K562 (cell line): ENCODE measurements around the gene ASPA. TPM values are rescaled to one million over a fixed set of nuclear protein-coding genes. Genes with fewer than 3 reads are reported as not detected.

Source experiments
- ATAC-seq: fragments of 200-7000 bp; cut with Tn5 transposase; 3 replicates; pipeline ENCODE4 v1.9.1; 2020; ENCODE audit warnings: moderate library complexity
- BruUV-seq: library from RNA; stranded (reverse); fragments of 400-500 nt; replicated peaks from 2 replicates; lab custom pipeline; 2021; lab: Mats Ljungman, UMichigan
- CTCF ChIA-PET: fragments of 300-600 bp; formaldehyde crosslinking; extraction: SDS; loops from one replicate; lab custom pipeline; 2021; ENCODE audit warnings: low intra/inter-chr PET ratio; lab: Yijun Ruan, JAX
- POLR2A ChIA-PET: fragments of 300-600, 350-650 bp; sonication (Branson Sonifier 250); formaldehyde crosslinking; extraction: SDS; loops from one replicate; lab custom pipeline; 2021; ENCODE audit warnings: antibody characterized with exemption, inconsistent platforms; lab: Yijun Ruan, JAX
- DNase-seq, 4 experiments: peaks; one replicate each; pipeline versions ENCODE4 v3.0.0 to v3.0.0-alpha.2; 2011 to 2018; ENCODE audit warnings: low spot score in 3 of 4, mixed read lengths in 3 of 4; ENCODE audit errors: extremely low read depth in 1 of 4
- FAIRE-seq: peaks from 2 replicates; lab custom pipeline; 2011; peaks lifted over from hg19 to GRCh38; lab: Jason Lieb, UNC
- H2AFZ ChIP-seq: 2 replicates; pipeline ENCODE4 v1.6.0; 2011; ENCODE audit warnings: low read depth, low read length, control low read depth, inconsistent platforms
- H3K27ac ChIP-seq: fragments of 200-600 bp; 3 replicates; pipeline ENCODE4 v1.8.0; 2011; ENCODE audit warnings: low read depth, mild to moderate bottlenecking, control low read depth, inconsistent platforms, low read length, moderate library complexity, mixed read lengths; ENCODE audit errors: extremely low read depth
- H3K27me3 ChIP-seq, 2 experiments: fragments of 300-600 bp in 1 of 2; 2 replicates in 1 of 2; 3 replicates in 1 of 2; pipeline versions ENCODE4 v1.6.0 to v1.8.0; 2011; ENCODE audit warnings: inconsistent platforms in 2 of 2, low read length in 2 of 2, mild to moderate bottlenecking in 1 of 2, mixed read lengths in 1 of 2, moderate library complexity in 1 of 2; ENCODE audit not compliant: control insufficient read depth in 2 of 2, insufficient read depth in 2 of 2
- H3K36me3 ChIP-seq: fragments of 300-600 bp; 3 replicates; pipeline ENCODE4 v1.8.0; 2011; ENCODE audit warnings: mild to moderate bottlenecking, low read length, inconsistent platforms; ENCODE audit not compliant: control insufficient read depth, insufficient read depth
- H3K4me1 ChIP-seq, 2 experiments: fragments of 200-600 bp in 1 of 2; replicated peaks in 1 of 2; 2 replicates in 1 of 2; 3 replicates in 1 of 2; pipeline versions ENCODE4 v1.5.1 to v1.8.0; 2011; ENCODE audit warnings: inconsistent platforms in 2 of 2, low read length in 2 of 2, mild to moderate bottlenecking in 1 of 2, mixed read lengths in 1 of 2, moderate library complexity in 1 of 2; ENCODE audit not compliant: control insufficient read depth in 2 of 2, insufficient read depth in 2 of 2
- H3K4me2 ChIP-seq: 2 replicates; pipeline ENCODE4 v1.6.1; 2011; ENCODE audit warnings: low read length, control low read depth, inconsistent platforms, mixed read lengths; ENCODE audit not compliant: insufficient read depth
- H3K4me3 ChIP-seq: fragments of 200-600 bp; sonication (generic), shearing (Covaris generic); 2 replicates; pipeline ENCODE4 v1.5.1; 2016; ENCODE audit warnings: control low read depth, inconsistent platforms
- H3K79me2 ChIP-seq: fragments of 200-600 bp; 3 replicates; pipeline ENCODE4 v1.8.0; 2011; ENCODE audit warnings: low read length, inconsistent platforms; ENCODE audit not compliant: control insufficient read depth, insufficient read depth
- H3K9ac ChIP-seq, 2 experiments: 2 replicates each; pipeline versions ENCODE4 v1.6.0 to v1.6.1; 2011; ENCODE audit warnings: low read depth in 2 of 2, low read length in 2 of 2, control low read depth in 1 of 2, inconsistent platforms in 1 of 2, mild to moderate bottlenecking in 1 of 2, mixed read lengths in 1 of 2; ENCODE audit not compliant: insufficient read depth in 1 of 2
- H3K9me1 ChIP-seq: one replicate; pipeline ENCODE4 v1.6.0; 2011; ENCODE audit warnings: inconsistent platforms, mild to moderate bottlenecking, low read length, moderate library complexity; ENCODE audit not compliant: control insufficient read depth, insufficient read depth
- H3K9me3 ChIP-seq: replicated peaks from 2 replicates; pipeline ENCODE4 v1.5.1; 2011; ENCODE audit warnings: low read depth, low read length, inconsistent platforms; ENCODE audit not compliant: control insufficient read depth, insufficient read depth
- H4K20me1 ChIP-seq: replicated peaks from 2 replicates; pipeline ENCODE4 v1.6.1; 2011; ENCODE audit warnings: low read length, inconsistent platforms, mixed read lengths; ENCODE audit not compliant: control insufficient read depth, insufficient read depth
- CEBPB ChIP-seq: fragments of 450-650 bp; IDR thresholded peaks from 2 replicates; pipeline ENCODE4 v1.6.1; 2016; ENCODE audit warnings: missing genetic modification characterization, missing compliant biosample characterization
- DEAF1 ChIP-seq: fragments of 450-650 bp; formaldehyde crosslinking; IDR thresholded peaks from 2 replicates; pipeline ENCODE4 v1.4.0; 2020; ENCODE audit warnings: mild to moderate bottlenecking, moderate library complexity
- GTF2B ChIP-seq: IDR thresholded peaks from 2 replicates; pipeline ENCODE4 v1.6.1; 2011; ENCODE audit not compliant: insufficient read length; ENCODE audit errors: extremely low read depth
- LEF1 ChIP-seq: fragments of 450-650 bp; IDR thresholded peaks from 2 replicates; pipeline ENCODE4 v1.6.1; 2016; ENCODE audit warnings: mild to moderate bottlenecking
- OTX1 ChIP-seq: fragments of 450-650 bp; formaldehyde crosslinking; IDR thresholded peaks from 2 replicates; pipeline ENCODE4 v1.4.0; 2022; ENCODE audit warnings: mild to moderate bottlenecking
- PHTF2 ChIP-seq: fragments of 250-450 bp; sonication (Bioruptor Pico); IDR thresholded peaks from 2 replicates; pipeline ENCODE4 v1.5.0; 2021; ENCODE audit warnings: mild to moderate bottlenecking
- U2AF1 ChIP-seq: fragments of 200-400 bp; formaldehyde crosslinking; optimal IDR thresholded peaks from 2 replicates; pipeline ENCODE3; 2017; ENCODE audit warnings: mild to moderate bottlenecking, low read depth, low read length, moderate library complexity
- ZC3H8 ChIP-seq: fragments of 450-650 bp; IDR thresholded peaks from 2 replicates; pipeline ENCODE4 v1.6.1; 2017
- ZKSCAN8 ChIP-seq: fragments of 200-800 bp; sonication (Bioruptor generic); IDR thresholded peaks from 2 replicates; pipeline ENCODE4 v1.6.1; 2016; ENCODE audit warnings: missing genetic modification characterization, missing compliant biosample characterization
- ZNF263 ChIP-seq: sonication (generic); formaldehyde crosslinking; IDR thresholded peaks from 2 replicates; pipeline ENCODE4 v1.8.0; 2022; ENCODE audit warnings: mild to moderate bottlenecking, missing genetic modification reagents, borderline replicate concordance
- ZNF830 ChIP-seq: fragments of 250-450 bp; sonication (Bioruptor Pico); IDR thresholded peaks from 2 replicates; pipeline ENCODE4 v1.5.0; 2021; ENCODE audit warnings: mild to moderate bottlenecking
- WGBS: fragments of 100-300 bp; shearing (Covaris generic); methylation state at CpG from one replicate; pipeline ENCODE4 v1.1.6; 2016; ENCODE audit warnings: low coverage, mixed read lengths; ENCODE audit not compliant: insufficient coverage; ENCODE audit errors: missing lambda C conversion rate; 5-methylcytosine and 5-hydroxymethylcytosine counted together
- in situ Hi-C: fragments of 300-500 bp; cut with MboI; formaldehyde crosslinking; loops from 4 replicates; pipeline ENCODE4 v1.15.0; 2018; ENCODE audit warnings: inconsistent platforms, mixed read lengths
- intact Hi-C: fragments of 100-400 bp; cut with micrococcal nuclease; formaldehyde crosslinking; loops from 2 replicates; pipeline ENCODE4 v1.14.2; 2022
- polyA plus RNA-seq, 8 experiments: library from polyadenylated mRNA; depleted of rRNA in 4 of 8; stranded (reverse) in 5 of 8; unstranded in 3 of 8; fragments of >200 nt; fragmentation: Nextera tagmentation in 2 of 8; fragmentation: Illumina TruSeq in 1 of 8; extraction: Ambion mirVana in 2 of 8; extraction: Trizol in 1 of 8; gene quantifications; 2 replicates each; pipeline versions ENCODE4 v1.2.1 to v1.2.3, GENCODE V29; 2011 to 2014; ENCODE audit warnings: inconsistent platforms in 1 of 8, missing spikeins in 1 of 8
- total RNA-seq, 7 experiments: library from RNA; depleted of rRNA in 6 of 7; stranded (reverse); fragments of >200 nt in 6 of 7; fragmentation: Illumina TruSeq in 2 of 7; extraction: Trizol in 2 of 7; gene quantifications; 2 replicates each; pipeline versions ENCODE4 v1.2.1 to v1.2.3, GENCODE V29; 2011 to 2021; ENCODE audit warnings: low replicate concordance in 1 of 7

ASPA gene
- total and polyA plus RNA-seq, 9 of the 15 experiments (the other 6 are each of a cell fraction or from before 2014, with no cell fraction given), result not detected

GRCh38 chr17:3545151-3545550, 69.4 kb downstream of the ASPA start:
- CTCF ChIA-PET, result no interaction called here
- Histone ChIP-seq H2AFZ (no peak overlapping the region), H3K79me2 (no peaks in the 10 kb centered on the region), H3K27ac (no peak overlapping the region), H3K9me1 (no peaks in the 10 kb centered on the region), H3K4me2 (no peak overlapping the region), H4K20me1 (no peaks in the 10 kb centered on the region; the same call in 1 of the 2 replicates), H3K4me1 (no peaks in the 10 kb centered on the region; a peak in 1 of 5 replicates), H3K9me3 (no peaks in the 10 kb centered on the region), H3K27me3 (peaks cover 0 to 46% of the 10 kb centered on the region in 2 experiments; a peak in 2 of 5 replicates), H3K4me3 (no peak overlapping the region), H3K9ac (no peak overlapping the region), H3K36me3 (no peaks in the 10 kb centered on the region)
- BruUV-seq, result no TSS peak
- in situ Hi-C loops, result no loop called here
- no peak for TF ChIP-seq CEBPB (tag)
- no peak for TF ChIP-seq ZC3H8
- no peak for TF ChIP-seq PHTF2 (CRISPR knock-in tag)
- TF ChIP-seq OTX1, result no peak
- no peak for TF ChIP-seq GTF2B
- no peak for TF ChIP-seq U2AF1
- TF ChIP-seq ZKSCAN8 (CRISPR knock-in tag), result no peak
- TF ChIP-seq ZNF830, result no peak
- no peak for TF ChIP-seq DEAF1 (CRISPR knock-in tag)
- no peak for TF ChIP-seq ZNF263 (CRISPR knock-in tag)
- no peak for TF ChIP-seq LEF1
- POLR2A ChIA-PET, result no interaction called here
- FAIRE-seq, result no peak
- no peak for ATAC-seq
- intact Hi-C loops, result no loop called here
- 10% methylated on average over 4 of the region's 9 CpGs for WGBS
- DNase-seq, result no peak
